Measurements from ENCODE around the gene PLEKHA7.

The PLEKHA7 gene

GRCh38 chr11:16790486-16791190 is 223.6 kb downstream of the PLEKHA7 start:
- Mint-ChIP-seq H3K9me3 (no peaks in the 10 kb centered on the region), H3K27ac (no peak overlapping the region)
- no peak for TF ChIP-seq CTCF (IDR thresholded peaks at IDR 0.05)

DNA sequence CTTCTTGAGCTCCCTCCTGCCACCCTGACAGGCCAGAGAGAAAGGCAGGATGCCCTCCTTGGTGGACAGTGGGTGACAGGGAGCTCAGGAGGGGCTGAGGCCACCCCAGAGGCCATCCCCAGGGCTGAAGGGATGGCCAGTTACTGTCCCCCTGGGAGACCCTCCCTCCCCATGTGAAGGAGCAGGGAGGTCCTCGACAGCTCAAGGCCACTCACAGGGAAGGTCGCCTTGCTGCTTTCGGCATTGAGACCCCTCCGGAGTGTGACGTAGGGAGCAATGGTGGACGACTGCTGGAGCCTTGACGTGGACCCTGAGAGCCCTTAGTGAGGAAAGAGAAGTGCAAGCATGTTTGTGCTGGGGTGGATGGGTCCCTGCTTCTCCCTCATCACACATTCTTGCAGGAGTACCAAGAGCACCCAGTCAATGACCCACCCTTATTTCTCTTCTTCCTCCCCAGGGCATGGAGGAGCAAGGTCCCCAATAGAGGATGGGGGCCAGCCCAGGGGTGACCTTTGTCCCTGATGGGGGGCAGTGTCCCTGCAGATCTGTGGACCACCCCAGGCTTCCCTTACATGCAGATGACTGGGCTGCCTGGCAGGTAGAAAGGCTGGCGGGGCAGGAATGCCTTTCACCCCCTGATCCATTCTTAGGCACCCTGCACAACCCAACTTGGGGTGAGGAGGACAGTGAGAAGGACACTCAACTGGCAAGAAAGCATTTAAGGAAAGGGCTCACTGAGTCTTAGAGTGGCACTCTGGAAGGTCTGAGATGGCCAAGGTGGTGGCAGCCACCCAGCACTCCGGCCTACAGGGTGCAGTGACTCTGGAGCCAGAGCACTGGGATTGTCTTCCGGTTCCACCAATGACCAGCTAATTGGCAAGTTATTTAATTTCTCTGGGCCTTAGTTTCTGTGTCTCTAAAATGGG is 224.4 kb downstream of the PLEKHA7 start:
- no peaks in the 10 kb centered on the region for H3K36me3 Mint-ChIP-seq (ENCODE audit: low read depth)
- peaks cover 24% of the 10 kb centered on the region for H3K4me1 Mint-ChIP-seq
- no peak overlapping the region for H3K4me3 Mint-ChIP-seq
- no peaks in the 10 kb centered on the region for H3K9me3 Mint-ChIP-seq
- H3K27me3 Mint-ChIP-seq (ENCODE audit: low read depth, poor library complexity): peaks cover 8% of the 10 kb centered on the region
- DNase-seq: no peak
- no peak overlapping the region for H3K27ac Mint-ChIP-seq
- no peak for TF ChIP-seq CTCF (IDR thresholded peaks at IDR 0.05)

More at GRCh38 chr11:16790486-16791190, 223.6 kb downstream of the PLEKHA7 start:
- Mint-ChIP-seq H3K4me3 (no peak overlapping the region), H3K4me1 (peaks cover 22% of the 10 kb centered on the region), H3K36me3 (ENCODE audit: low read depth) (no peaks in the 10 kb centered on the region), H3K27me3 (ENCODE audit: low read depth, poor library complexity) (peaks cover 11% of the 10 kb centered on the region)
- DNase-seq: no peak

DNA sequence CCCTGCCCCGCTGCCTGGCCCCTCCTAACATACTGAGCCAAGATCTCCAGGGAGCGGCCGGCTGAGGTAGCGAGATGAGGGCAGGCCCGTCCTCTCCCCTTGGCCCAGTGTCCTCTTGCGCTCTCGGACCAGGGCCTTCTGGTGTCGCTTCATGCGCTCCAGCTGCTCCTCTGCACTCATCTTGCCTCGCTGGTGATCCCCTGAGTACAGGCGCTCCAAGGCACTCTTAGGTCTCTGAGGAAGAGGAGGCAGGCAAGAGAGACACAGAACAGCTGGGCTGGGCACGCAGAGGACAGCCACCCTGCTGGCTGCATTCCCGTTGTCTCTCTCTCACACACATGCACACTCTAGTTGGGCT is 225.2 kb downstream of the PLEKHA7 start:
- H3K4me1 Mint-ChIP-seq: peaks cover 31% of the 10 kb centered on the region
- DNase-seq: no peak
- no peak overlapping the region for H3K27ac Mint-ChIP-seq
- peaks cover 5% of the 10 kb centered on the region for H3K27me3 Mint-ChIP-seq (ENCODE audit: low read depth, poor library complexity)
- no peaks in the 10 kb centered on the region for H3K9me3 Mint-ChIP-seq
- H3K4me3 Mint-ChIP-seq: no peak overlapping the region
- no peaks in the 10 kb centered on the region for H3K36me3 Mint-ChIP-seq (ENCODE audit: low read depth)
- TF ChIP-seq CTCF (IDR thresholded peaks at IDR 0.05): no peak

GRCh38 chr11:16788141-16789062 is 225.8 kb downstream of the PLEKHA7 start:
- DNase-seq: peak; percentile 84
- Mint-ChIP-seq H3K27me3 (ENCODE audit: low read depth, poor library complexity) (peaks cover 5% of the 10 kb centered on the region), H3K27ac (no peak overlapping the region), H3K36me3 (ENCODE audit: low read depth) (no peaks in the 10 kb centered on the region), H3K4me3 (no peak overlapping the region), H3K9me3 (no peaks in the 10 kb centered on the region), H3K4me1 (peaks cover 37% of the 10 kb centered on the region)
- peak; percentile 98 for TF ChIP-seq CTCF (IDR thresholded peaks at IDR 0.05)

- no peaks in the 10 kb centered on the region for H3K36me3 Mint-ChIP-seq (ENCODE audit: low read depth)
- peaks cover 37% of the 10 kb centered on the region for H3K4me1 Mint-ChIP-seq
- no peak overlapping the region for H3K4me3 Mint-ChIP-seq
- no peaks in the 10 kb centered on the region for H3K9me3 Mint-ChIP-seq
- peaks cover 5% of the 10 kb centered on the region for H3K27me3 Mint-ChIP-seq (ENCODE audit: low read depth, poor library complexity)
- TF ChIP-seq CTCF (IDR thresholded peaks at IDR 0.05): no peak
- DNase-seq: no peak
- H3K27ac Mint-ChIP-seq: no peak overlapping the region
Measured at GRCh38 chr11:16787035-16787742, 227.0 kb downstream of the PLEKHA7 start.
